Anterior cingulate cortex (tissue), 58 donors: ENCODE data around the gene POFUT2.

Source experiments
- DNase-seq, 58 donors: peaks; one replicate each; lab custom pipeline; 2025; lab: John Stamatoyannopoulos, UW

POFUT2 gene

GRCh38 chr21:45299864-45300785 lies 12.4 kb upstream of the POFUT2 start:
- no peak for DNase-seq

GRCh38 chr21:45299026-45299863 lies 11.6 kb upstream of the POFUT2 start:
- DNase-seq: no peak

DNA sequence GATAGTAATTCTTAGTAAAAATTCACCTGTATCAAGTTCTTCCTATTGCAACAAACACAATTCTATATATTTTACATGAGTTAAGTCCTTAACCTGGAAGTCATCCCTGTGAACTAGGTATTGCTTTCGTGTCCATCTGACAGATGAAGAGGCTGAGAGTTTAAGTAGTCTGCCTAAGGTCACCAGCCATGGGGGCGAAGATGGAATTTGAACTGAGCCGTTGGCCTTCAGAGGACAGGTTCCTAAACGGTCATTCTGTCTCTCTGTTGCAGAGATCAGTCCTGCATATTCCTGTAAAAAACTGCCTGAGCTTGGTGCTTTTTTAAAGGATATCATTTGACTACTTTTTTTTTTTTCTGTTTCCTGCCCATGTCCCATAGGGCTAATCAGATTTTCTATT lies 10.2 kb upstream of the POFUT2 start:
- no peak for DNase-seq

DNA sequence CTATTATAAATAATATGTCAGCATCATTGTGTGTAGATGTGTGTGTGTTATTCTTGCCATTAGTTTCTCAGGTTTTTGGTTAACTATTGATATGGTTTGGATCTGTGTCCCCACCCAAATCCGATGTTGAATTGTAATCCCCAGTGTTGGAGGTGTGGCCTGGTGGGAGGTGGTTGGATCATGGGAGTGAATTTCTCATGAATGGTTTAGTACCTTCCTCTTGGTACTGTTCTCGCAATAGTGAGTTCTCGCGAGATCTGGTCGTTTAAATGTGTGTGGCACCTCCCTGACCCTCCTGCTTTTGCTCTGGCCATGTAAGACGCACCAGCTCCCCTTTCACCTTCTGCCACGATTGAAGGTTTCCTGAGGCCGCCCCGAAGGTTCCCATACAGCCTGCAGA lies 9.6 kb upstream of the POFUT2 start:
- DNase-seq: no peak

GRCh38 chr21:45296638-45297037 lies 8.9 kb upstream of the POFUT2 start:
- DNase-seq: no peak

- no peak for DNase-seq
Measured at GRCh38 chr21:45295576-45296365, 8.1 kb upstream of the POFUT2 start.

DNA sequence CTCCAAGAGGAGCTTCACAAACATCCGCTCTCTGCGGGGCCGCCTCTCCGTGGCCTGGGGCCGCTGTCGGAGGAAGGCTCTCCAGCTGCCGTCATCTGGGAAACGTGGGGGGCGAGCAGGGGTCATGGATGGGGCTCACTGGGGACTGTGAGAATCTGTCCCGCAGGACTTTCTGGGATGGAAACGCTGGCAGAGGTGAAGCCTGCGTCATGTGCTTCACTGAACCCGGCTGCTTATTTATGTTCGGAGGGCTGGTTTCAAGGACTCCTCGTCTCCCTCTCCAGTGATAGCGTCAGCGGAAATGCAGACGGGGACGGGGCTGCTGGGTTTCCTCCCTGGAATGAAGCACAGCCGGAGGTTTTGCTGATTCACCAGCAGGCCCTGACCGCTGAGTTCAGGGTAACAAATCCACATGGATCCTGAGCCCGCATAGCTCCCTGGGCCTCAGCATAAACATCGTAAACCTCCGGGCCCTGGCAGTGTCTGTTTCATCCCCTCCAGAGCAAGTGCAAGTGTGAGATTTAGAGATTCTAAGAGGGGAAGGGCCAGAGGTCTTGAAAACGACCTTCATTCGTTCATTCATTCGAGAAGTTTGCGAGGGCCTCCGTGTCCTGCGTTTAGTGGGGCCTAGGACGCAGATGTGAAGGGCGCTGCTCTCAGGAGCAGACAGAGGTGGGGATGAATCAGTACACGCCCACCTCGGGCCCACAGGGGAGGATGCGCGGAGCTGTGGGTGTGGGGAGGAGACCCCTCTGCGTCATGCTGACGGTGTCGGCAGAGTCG lies 7.0 kb upstream of the POFUT2 start:
- no peak for DNase-seq

DNA sequence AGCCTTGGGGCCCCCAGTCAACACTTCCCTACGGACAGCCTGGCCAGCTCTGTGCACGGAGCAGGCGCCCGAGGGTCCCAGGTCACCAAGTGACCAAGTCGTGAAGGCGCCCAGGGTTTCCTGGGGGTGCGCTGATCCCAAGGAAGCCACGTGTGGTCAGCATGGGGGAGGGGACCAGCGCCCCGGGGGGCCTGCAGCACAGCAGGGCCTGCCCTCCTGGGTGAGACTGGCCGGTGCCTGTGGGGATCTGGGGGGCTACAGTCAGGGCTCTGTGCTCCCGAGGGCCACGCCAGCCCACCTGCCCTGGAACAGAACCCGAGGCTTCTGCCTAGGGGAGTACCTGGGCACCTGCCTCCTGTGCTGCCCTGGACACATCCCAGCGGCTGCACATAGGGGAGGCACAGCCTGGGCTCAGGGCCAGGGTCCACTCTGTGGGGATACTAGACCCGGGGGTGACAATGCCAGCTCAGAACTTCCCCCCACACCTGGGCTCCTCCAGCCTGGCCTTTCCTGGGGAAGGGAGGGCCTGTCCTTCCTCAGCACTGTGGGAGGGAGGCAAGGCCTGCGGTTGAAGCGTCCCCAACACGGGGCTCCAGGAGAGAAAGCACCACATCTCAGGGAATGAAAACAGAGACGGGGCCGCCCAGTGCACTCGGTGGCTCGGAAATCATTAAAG lies 6.2 kb upstream of the POFUT2 start:
- DNase-seq: no peak

GRCh38 chr21:45293220-45293725 lies 5.6 kb upstream of the POFUT2 start:
- DNase-seq: no peak

- peak in 57 of 58 donors; percentile 30 to 90 (median 74) for DNase-seq
Measured at GRCh38 chr21:45292399-45293219, 4.9 kb upstream of the POFUT2 start.

GRCh38 chr21:45291613-45292398 lies 4.1 kb upstream of the POFUT2 start:
- no peak for DNase-seq

DNA sequence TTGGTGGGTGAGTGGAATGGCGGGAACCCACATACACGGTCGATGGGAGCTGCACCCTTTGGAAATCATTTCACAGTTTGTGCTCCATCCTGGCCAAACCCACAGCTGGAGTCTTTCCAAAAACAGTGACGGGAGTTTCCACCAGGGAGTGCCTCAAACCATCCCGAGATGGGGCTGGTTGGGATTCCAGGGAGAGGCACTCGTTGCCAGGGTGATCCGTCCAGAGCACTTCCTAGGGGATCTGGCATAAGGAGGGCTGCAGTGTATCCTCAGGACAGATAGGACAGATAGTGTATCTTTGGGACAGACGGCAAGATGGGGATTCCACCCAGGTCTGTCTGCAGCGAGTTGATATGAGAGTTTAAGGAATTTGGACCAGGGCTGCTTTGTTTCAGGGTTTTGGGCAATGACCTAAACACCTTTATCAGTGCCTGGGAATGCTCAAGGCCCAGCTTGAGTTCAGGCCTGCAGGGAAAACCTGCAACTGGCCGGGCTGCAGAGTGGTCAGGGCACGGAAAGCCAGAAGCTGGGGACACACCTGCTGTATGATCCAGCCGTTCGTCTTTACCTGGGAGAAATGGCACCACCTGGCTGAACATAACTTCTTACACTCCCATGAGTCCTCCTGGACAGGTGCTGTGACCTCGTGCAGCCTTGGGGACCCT lies 3.4 kb upstream of the POFUT2 start:
- no peak for DNase-seq

GRCh38 chr21:45289655-45290515 lies 2.2 kb upstream of the POFUT2 start:
- no peak for DNase-seq

DNA sequence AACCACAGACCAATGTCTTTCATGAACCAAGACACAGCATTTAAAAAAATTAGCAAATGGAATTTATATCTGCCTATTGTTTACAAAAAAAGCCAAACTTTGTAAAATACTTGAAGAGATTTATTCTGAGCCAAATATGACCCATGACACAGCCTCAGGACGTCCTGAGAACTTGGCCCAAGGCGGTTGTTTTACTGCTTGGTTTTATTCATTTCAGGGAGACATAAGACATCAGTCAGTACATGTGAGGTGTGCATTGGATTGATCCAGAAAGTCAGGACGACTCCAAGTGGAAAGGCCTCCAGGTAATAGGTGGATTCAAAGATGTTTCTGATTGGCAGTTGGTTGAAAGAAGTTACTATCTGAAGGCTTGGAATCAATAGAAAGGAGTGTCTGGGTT lies 1.4 kb upstream of the POFUT2 start:
- no peak for DNase-seq

GRCh38 chr21:45288441-45288841 lies 746 bp upstream of the POFUT2 start:
- DNase-seq: no peak
